Hepatic stellate cell (primary cell): ENCODE data around the gene DISC1.
A peak's percentile ranks its signal among the peaks of the same experiment; 100 is the strongest.
"Not testable (repeated sequence)": the region's sequence is repeated elsewhere in the genome, so short reads cannot be mapped to it uniquely, and the experiment has no call there.

ENCODE experiments used
- DNase-seq: peaks from one replicate; pipeline ENCODE4 v3.0.0; 2011; ENCODE audit warnings: low spot score

DISC1 gene

GRCh38 chr1:231636157-231636556 is 9.6 kb downstream of the DISC1 start:
- peak; percentile 68 for DNase-seq

- DNase-seq = not testable (repeated sequence)
Measured at GRCh38 chr1:231636922-231637321, 10.3 kb downstream of the DISC1 start.

GRCh38 chr1:231638647-231639046 is 12.1 kb downstream of the DISC1 start:
- DNase-seq = no peak

GRCh38 chr1:231639819-231640218 is 13.2 kb downstream of the DISC1 start:
- no peak for DNase-seq

GRCh38 chr1:231641444-231641843 is 14.9 kb downstream of the DISC1 start:
- not testable (repeated sequence) for DNase-seq

DNA sequence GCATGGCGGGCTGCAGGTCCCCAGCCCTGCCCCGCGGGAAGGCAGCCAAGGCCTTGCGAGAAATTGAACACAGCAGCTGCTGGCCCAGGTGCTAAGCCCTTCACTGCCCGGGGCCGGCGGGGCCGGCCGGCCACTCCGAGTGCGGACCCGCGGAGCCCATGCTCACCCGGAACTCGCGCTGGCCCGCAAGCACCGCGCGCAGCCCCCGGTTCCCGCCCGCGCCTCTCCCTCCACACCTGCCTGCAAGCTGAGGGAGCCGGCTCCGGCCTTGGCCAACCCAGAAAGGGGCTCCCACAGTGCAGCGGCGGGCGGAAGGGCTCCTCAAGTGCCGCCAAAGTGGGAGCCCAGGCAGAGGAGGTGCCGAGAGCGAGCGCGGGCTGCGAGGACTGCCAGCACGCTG is 15.5 kb downstream of the DISC1 start:
- not testable (repeated sequence) for DNase-seq

GRCh38 chr1:231642618-231643017 is 16.0 kb downstream of the DISC1 start:
- no peak for DNase-seq

GRCh38 chr1:231643071-231643934 is 16.7 kb downstream of the DISC1 start:
- no peak for DNase-seq

- DNase-seq = no peak
Measured at GRCh38 chr1:231643935-231644237, 17.3 kb downstream of the DISC1 start.

- DNase-seq = not testable (repeated sequence)
Measured at GRCh38 chr1:231645634-231646033, 19.0 kb downstream of the DISC1 start.

- DNase-seq = not testable (repeated sequence)
Measured at GRCh38 chr1:231646165-231646564, 19.6 kb downstream of the DISC1 start.

GRCh38 chr1:231651621-231652260 is 25.2 kb downstream of the DISC1 start:
- DNase-seq = not testable (repeated sequence)

DNA sequence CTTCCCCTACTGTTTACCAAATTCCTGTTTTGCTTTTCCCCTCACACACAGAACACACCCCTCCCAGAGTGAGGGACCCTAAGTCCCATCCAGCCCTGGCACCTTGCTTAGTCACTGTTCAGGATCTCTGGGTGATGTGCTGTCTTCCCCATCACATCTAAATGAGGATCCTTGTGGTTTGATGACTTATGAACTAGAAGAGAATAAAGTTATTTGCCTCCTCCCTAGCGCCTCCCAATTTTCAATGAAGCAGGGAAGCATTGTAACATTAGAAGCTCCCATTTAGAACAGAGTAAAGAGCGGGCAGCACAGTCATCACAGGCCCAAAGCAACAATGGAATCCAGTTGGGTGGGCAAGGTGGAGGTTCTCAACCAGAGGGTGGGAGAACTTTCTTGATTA is 27.0 kb downstream of the DISC1 start:
- DNase-seq = no peak

DNA sequence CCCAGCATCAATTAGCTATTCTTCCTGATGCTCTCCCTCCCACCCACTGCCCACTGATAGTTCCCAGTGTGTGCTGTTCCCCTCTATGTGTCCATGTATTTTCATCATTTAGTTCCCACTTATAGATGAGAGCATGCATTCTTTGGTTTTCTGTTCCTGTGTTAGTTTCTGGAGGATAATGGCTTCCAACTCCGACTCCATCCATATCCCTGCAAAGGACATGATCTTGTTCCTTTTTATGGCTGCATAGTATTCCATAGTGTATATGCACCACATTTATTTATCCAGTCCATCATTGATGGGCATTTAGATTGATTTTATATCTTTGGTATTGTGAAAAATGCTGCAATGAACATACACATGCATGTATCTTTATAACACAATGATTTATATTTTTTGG is 30.2 kb downstream of the DISC1 start:
- no peak for DNase-seq

- DNase-seq = not testable (repeated sequence)
Measured at GRCh38 chr1:231658223-231658622, 31.6 kb downstream of the DISC1 start.

GRCh38 chr1:231660198-231660597 is 33.6 kb downstream of the DISC1 start:
- no peak for DNase-seq

DNA sequence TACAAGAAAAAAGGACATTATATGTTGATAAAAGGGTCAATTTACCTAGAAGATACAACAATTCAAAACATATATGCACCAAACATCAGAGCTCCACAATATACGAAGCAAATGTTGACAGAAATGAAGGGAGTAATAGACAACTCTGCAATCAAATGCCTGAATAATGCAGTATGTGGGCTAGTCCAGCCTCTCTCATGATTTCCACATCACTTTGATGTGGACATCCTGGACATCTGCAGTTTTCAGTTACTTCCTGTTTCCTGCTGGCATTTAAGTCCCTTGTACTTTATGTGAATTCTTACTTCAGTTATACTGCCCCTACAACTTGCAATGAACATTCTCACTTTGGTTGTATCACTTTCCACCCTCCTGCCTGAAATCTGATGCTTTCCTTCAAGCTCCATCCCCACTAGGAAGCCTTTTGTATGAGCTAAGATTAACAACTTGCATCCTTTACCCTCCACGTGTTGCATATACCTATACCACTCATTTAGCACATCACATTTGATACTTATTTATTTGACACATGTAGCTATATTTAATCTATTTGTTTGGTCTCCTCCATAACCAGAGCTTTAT is 36.7 kb downstream of the DISC1 start:
- DNase-seq = no peak

- no peak for DNase-seq
Measured at GRCh38 chr1:231665101-231665500, 38.5 kb downstream of the DISC1 start.

GRCh38 chr1:231665726-231666125 is 39.1 kb downstream of the DISC1 start:
- no peak for DNase-seq

DNA sequence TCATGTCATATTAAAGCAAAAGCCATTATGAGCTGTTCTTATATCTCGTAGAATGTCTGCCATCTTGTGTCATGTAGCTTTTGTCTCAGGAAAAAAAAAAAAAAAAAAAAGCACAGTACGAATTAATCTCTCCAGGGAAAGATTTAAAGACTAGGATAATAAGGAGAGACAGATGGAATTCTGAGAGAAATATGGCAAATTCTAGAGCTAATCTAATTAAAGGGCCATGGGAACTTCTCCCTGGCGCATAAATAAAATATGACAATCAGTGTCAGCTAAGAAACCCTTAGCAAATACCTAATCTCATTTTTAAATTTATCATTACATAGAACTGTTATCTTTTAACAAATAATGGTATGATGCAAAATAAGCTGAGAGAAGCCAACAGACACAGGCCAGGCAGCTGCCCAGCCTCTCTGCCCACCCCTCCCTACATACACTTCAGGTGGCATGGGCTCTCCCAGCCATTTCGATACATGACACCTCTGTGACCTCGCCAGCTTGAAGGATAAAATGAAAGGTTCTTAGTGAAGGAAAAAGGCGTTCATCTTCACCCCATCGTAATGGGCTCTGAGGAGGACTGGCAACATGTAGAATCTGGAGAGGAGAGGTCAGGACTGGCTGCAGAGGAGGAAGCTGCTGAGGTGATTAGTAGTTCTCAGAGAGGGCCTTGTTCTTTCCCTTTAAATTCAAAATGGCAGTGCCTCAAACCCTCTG is 39.8 kb downstream of the DISC1 start:
- no peak for DNase-seq

GRCh38 chr1:231666937-231667608 is 40.5 kb downstream of the DISC1 start:
- no peak for DNase-seq

- DNase-seq = no peak
Measured at GRCh38 chr1:231667896-231668506, 41.4 kb downstream of the DISC1 start.
